Fibroblast of lung (primary cell): ENCODE measurements around the gene GSTM5. TPM values are rescaled to one million over a fixed set of nuclear protein-coding genes. Genes with fewer than 3 reads are reported as not detected.
A peak's percentile ranks its signal among the peaks of the same experiment; 100 is the strongest.
"Not testable (repeated sequence)": the region's sequence is repeated elsewhere in the genome, so short reads cannot be mapped to it uniquely, and the experiment has no call there.

Experiments used
- DNase-seq, 2 donors: peaks; one replicate each; pipeline versions ENCODE4 v3.0.0 to v3.0.0-alpha.2; 2010; ENCODE audit warnings: low read depth in 2 of 2
- H2AFZ ChIP-seq: 2 replicates; pipeline ENCODE4 v1.5.1; 2012; ENCODE audit warnings: low read length, control low read depth, inconsistent platforms
- H3K27ac ChIP-seq: 2 replicates; pipeline ENCODE4 v1.5.1; 2011; ENCODE audit warnings: low read length, control low read depth; ENCODE audit not compliant: insufficient read depth
- H3K27me3 ChIP-seq: 2 replicates; pipeline ENCODE4 v1.5.1; 2011; ENCODE audit warnings: mild to moderate bottlenecking, low read length; ENCODE audit not compliant: control insufficient read depth, insufficient read depth
- H3K36me3 ChIP-seq: 2 replicates; pipeline ENCODE4 v1.5.1; 2011; ENCODE audit warnings: low read length; ENCODE audit not compliant: control insufficient read depth, insufficient read depth
- H3K4me1 ChIP-seq: 2 replicates; pipeline ENCODE4 v1.5.1; 2011; ENCODE audit warnings: low read length; ENCODE audit not compliant: control insufficient read depth, insufficient read depth; ENCODE audit errors: extremely low read depth
- H3K4me2 ChIP-seq: 2 replicates; pipeline ENCODE4 v1.5.1; 2011; ENCODE audit warnings: low read length, control low read depth; ENCODE audit not compliant: insufficient read depth; ENCODE audit errors: extremely low read depth
- H3K4me3 ChIP-seq, 4 experiments: fragments of 200-600 bp in 1 of 4; sonication (generic) in 1 of 4; replicated peaks in 1 of 4; 2 replicates each; pipeline ENCODE4 v1.5.1; 2011 to 2016; ENCODE audit warnings: low read length in 4 of 4, low read depth in 3 of 4, mild to moderate bottlenecking in 3 of 4, control low read depth in 2 of 4, inconsistent platforms in 1 of 4, mixed read lengths in 1 of 4; ENCODE audit not compliant: insufficient read depth in 1 of 4; ENCODE audit errors: control extremely low read depth in 1 of 4
- H3K79me2 ChIP-seq: 2 replicates; pipeline ENCODE4 v1.5.1; 2012; ENCODE audit warnings: mild to moderate bottlenecking, low read length, inconsistent platforms; ENCODE audit not compliant: control insufficient read depth, insufficient read depth
- H3K9ac ChIP-seq: 2 replicates; pipeline ENCODE4 v1.5.1; 2011; ENCODE audit warnings: mild to moderate bottlenecking, low read length, control low read depth; ENCODE audit not compliant: insufficient read depth
- H3K9me3 ChIP-seq: 2 replicates; pipeline ENCODE4 v1.5.1; 2012; ENCODE audit warnings: low read depth, low read length; ENCODE audit not compliant: control insufficient read depth, insufficient read depth
- H4K20me1 ChIP-seq: 2 replicates; pipeline ENCODE4 v1.5.1; 2011; ENCODE audit warnings: low read length; ENCODE audit not compliant: control insufficient read depth, insufficient read depth; ENCODE audit errors: extremely low read depth
- EZH2 ChIP-seq: IDR thresholded peaks from 2 replicates; pipeline ENCODE4 v1.5.1; 2012; ENCODE audit warnings: low read length, control low read depth, mild to moderate bottlenecking; ENCODE audit errors: missing control alignments
- polyA plus RNA-seq, 2 donors: library from polyadenylated mRNA; depleted of rRNA in 1 of 2; stranded (reverse) in 1 of 2; unstranded in 1 of 2; fragments of >200 nt; gene quantifications; 2 replicates each; pipeline ENCODE4 v1.2.1, GENCODE V29; 2011 to 2012; ENCODE audit warnings: missing spikeins in 1 of 2
- total RNA-seq: library from RNA; depleted of rRNA; stranded (reverse); fragments of >200 nt; gene quantifications from 2 replicates; pipeline ENCODE4 v1.2.1, GENCODE V29; 2014
- TF ChIP-seq, protein P1 (sequence below), 2 donors: IDR thresholded peaks in 1 of 2; conservative IDR thresholded peaks in 1 of 2; 1 replicate in 1 of 2; 2 replicates in 1 of 2; pipeline ENCODE4 v1.5.1; 2011 to 2012; ENCODE audit warnings: low read length in 2 of 2, control low read depth in 1 of 2, inconsistent platforms in 1 of 2, low read depth in 1 of 2, mild to moderate bottlenecking in 1 of 2

GSTM5 gene
- total and polyA plus RNA-seq, 2 donors (not counting 1 experiment from before 2014, with no cell fraction given): 6.1 to 21.6 TPM

DNA sequence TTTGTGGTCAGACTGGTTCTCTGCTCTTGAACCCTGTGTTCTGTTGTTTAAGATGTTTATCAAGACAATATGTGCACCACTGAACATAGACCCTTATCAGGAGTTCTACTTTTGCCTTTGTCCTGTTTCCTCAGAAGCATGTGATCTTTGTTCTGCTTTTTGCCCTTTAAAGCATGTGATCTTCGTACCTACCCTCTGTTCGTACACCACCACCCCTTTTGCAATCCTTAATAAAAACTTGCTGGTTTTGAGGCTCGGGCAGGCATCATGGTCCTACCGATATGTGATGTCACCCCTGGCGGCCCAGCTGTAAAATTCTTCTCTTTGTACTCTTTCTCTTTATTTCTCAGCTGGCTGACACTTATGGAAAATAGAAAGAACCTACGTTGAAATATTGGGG is 27.3 kb upstream of the GSTM5 start:
- not testable (repeated sequence) for H3K79me2 ChIP-seq, H3K4me2 ChIP-seq, H3K9me3 ChIP-seq, H3K36me3 ChIP-seq, H3K4me1 ChIP-seq, H3K27ac ChIP-seq, H4K20me1 ChIP-seq, H3K27me3 ChIP-seq, DNase-seq, H3K9ac ChIP-seq, H3K4me3 ChIP-seq, H2AFZ ChIP-seq

DNA sequence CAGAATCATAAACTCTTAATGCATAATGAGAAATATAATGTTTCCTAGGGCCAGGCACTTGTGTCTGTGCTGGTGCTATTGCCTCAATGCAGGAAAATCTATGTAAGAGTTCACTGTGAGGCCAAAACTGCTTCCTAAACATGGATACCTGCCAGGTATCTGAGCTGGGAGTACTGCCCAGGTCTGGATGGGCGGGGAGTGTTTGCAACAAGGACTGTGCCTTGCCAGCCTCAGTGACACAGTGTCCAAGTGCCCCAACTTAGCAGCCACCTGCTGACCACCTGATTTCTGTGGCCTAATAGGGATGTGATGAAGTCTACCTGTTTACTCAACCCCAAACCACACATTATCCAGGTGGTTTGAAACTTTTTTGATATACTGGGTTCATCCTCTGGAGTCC is 26.7 kb upstream of the GSTM5 start:
- DNase-seq, H4K20me1 ChIP-seq, H3K4me2 ChIP-seq, H3K36me3 ChIP-seq, H3K9me3 ChIP-seq, H3K4me3 ChIP-seq, H3K27me3 ChIP-seq, H3K27ac ChIP-seq, H3K79me2 ChIP-seq, H3K9ac ChIP-seq, H2AFZ ChIP-seq, H3K4me1 ChIP-seq: not testable (repeated sequence)

DNA sequence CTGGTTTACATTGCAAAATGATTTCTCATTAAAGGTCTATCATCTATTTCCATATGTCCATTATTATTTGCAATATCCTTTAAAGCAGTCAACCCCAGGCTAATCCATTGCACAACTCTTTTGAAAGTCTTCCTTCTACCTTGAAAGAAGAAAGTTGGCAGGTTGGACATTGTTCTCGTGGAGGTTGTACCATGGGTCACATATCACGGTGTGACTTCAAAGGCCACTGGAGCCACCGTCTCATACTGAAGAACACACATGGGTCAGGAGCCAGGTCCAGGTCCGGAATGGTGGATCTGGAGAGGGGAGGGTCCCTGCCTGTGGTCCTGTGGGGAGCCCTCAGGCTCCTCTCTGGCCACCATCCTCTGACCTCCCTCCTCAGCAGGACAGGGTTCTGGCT is 26.2 kb upstream of the GSTM5 start:
- not testable (repeated sequence) for H3K79me2 ChIP-seq, DNase-seq

GRCh38 chr1:109687109-109687508 is 24.9 kb upstream of the GSTM5 start:
- peak overlapping the region in 1 of 4 experiments; percentile 60 for H3K4me3 ChIP-seq
- not testable (repeated sequence) for H3K4me2 ChIP-seq, H3K9ac ChIP-seq

More for the DNA sequence above, 26.2 kb upstream of the GSTM5 start:
- H4K20me1 ChIP-seq, H3K27ac ChIP-seq, H3K4me1 ChIP-seq, H3K4me3 ChIP-seq, H2AFZ ChIP-seq, H3K27me3 ChIP-seq, H3K9ac ChIP-seq, H3K4me2 ChIP-seq, H3K9me3 ChIP-seq, H3K36me3 ChIP-seq: not testable (repeated sequence)

DNA sequence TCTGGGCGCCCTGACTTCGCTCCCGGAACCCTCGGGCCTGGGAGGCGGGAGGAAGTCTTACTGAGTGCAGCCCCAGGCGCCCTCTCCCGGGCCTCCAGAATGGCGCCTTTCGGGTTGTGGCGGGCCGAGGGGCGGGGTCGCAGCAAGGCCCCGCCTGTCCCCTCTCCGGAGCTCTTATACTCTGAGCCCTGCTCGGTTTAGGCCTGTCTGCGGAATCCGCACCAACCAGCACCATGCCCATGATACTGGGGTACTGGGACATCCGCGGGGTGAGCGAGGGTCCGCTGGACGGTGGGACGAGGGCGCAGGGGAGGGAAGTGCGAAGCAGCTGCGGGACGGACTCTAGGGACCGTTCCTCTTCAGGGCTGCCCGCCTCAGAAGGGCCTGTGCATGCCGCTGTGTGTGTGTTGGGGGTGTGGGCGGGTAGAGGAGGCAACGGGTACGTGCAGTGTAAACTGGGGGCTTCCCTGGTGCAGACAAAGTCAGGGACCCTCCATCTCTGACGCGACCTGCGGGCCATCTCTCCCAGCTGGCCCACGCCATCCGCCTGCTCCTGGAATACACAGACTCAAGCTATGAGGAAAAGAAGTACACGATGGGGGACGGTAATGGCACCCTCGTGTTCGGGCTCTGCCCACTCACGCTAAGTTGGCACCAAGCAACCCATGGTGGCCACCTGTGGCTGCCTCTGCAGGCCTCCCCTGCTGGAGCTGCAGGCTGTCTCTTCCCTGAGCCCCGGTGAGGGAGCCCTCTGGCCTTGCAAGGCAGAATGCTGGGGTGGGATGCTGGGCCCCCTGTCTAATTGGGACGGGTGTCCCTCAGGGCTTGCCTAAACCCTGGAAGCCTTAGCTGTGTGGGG is 24.2 kb upstream of the GSTM5 start, which contains the start of gene GSTM1:
Gene GSTM1, plus strand, starts transcription at position 177 of the 859 bp plus-strand sequence. Its CDS starts 57 bp downstream, at position 234.
- H3K27me3 ChIP-seq: no peaks in the 10 kb centered on the region
- no peak within 1 kb of the TSS for H2AFZ ChIP-seq
- no peak within 1 kb of the TSS for H3K4me2 ChIP-seq
- no peaks in the 10 kb centered on the region for H3K79me2 ChIP-seq
- peak within 1 kb of the TSS in 2 of 4 experiments; percentile 53 to 60 for H3K4me3 ChIP-seq
- H3K9me3 ChIP-seq: no peaks in the 10 kb centered on the region
- peak within 1 kb of the TSS; percentile 51 for H3K9ac ChIP-seq
- no peaks in the 10 kb centered on the region for H3K4me1 ChIP-seq
- H3K27ac ChIP-seq: no peak within 1 kb of the TSS
- H3K36me3 ChIP-seq: no peaks in the 10 kb centered on the region
- H4K20me1 ChIP-seq: no peaks in the 10 kb centered on the region
- peak in 1 of 2 donors; percentile 78 for DNase-seq
- no peak for TF ChIP-seq EZH2
- TF ChIP-seq, protein P1, sequence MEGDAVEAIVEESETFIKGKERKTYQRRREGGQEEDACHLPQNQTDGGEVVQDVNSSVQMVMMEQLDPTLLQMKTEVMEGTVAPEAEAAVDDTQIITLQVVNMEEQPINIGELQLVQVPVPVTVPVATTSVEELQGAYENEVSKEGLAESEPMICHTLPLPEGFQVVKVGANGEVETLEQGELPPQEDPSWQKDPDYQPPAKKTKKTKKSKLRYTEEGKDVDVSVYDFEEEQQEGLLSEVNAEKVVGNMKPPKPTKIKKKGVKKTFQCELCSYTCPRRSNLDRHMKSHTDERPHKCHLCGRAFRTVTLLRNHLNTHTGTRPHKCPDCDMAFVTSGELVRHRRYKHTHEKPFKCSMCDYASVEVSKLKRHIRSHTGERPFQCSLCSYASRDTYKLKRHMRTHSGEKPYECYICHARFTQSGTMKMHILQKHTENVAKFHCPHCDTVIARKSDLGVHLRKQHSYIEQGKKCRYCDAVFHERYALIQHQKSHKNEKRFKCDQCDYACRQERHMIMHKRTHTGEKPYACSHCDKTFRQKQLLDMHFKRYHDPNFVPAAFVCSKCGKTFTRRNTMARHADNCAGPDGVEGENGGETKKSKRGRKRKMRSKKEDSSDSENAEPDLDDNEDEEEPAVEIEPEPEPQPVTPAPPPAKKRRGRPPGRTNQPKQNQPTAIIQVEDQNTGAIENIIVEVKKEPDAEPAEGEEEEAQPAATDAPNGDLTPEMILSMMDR (conservative IDR thresholded peaks at IDR 0.05 in 1 of 2, IDR thresholded peaks at IDR 0.05 in 1 of 2; ENCODE audit: low read depth in 1 of 2, low read length in 2 of 2): peak; percentile 19 to 24

More at GRCh38 chr1:109687109-109687508, 24.9 kb upstream of the GSTM5 start:
- H4K20me1 ChIP-seq, H3K27me3 ChIP-seq, H3K79me2 ChIP-seq, H3K36me3 ChIP-seq, H3K27ac ChIP-seq, H2AFZ ChIP-seq, DNase-seq, H3K9me3 ChIP-seq, H3K4me1 ChIP-seq: not testable (repeated sequence)
